Measurements from ENCODE around the gene EIPR1.

DNA sequence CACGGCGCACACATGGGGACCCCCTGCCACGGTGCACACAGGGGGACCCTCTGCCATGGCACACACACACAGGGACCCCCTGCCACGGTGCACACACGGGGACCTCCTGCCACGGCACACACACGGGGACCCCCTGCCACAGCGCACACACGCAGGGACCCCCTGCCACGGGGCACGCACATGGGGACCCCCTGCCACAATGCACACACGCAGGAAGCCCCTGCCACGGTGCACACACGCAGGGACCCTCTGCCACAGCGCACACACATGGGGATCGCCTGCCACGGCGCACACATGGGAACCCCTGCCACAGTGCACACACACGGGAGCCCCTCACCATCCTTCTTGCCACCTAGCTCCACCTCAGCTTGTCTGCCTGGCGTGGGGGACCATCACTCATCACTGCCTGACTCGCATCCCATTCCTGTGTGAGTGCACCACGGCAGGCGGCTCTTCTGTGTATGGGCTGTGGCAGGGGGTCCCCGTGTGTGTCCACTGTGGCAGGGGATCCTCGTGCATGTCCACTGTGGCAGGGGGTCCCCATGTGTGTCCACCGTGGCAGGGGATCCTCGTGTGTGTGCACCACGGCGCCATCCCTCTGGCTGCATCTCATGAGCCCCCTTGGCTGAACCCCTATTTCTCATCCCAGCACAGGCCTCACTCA is 206.7 kb downstream of the EIPR1 start:
- TF ChIP-seq, protein P1, sequence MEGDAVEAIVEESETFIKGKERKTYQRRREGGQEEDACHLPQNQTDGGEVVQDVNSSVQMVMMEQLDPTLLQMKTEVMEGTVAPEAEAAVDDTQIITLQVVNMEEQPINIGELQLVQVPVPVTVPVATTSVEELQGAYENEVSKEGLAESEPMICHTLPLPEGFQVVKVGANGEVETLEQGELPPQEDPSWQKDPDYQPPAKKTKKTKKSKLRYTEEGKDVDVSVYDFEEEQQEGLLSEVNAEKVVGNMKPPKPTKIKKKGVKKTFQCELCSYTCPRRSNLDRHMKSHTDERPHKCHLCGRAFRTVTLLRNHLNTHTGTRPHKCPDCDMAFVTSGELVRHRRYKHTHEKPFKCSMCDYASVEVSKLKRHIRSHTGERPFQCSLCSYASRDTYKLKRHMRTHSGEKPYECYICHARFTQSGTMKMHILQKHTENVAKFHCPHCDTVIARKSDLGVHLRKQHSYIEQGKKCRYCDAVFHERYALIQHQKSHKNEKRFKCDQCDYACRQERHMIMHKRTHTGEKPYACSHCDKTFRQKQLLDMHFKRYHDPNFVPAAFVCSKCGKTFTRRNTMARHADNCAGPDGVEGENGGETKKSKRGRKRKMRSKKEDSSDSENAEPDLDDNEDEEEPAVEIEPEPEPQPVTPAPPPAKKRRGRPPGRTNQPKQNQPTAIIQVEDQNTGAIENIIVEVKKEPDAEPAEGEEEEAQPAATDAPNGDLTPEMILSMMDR (conservative IDR thresholded peaks at IDR 0.05 in 1 of 2, IDR thresholded peaks at IDR 0.05 in 1 of 2; ENCODE audit: low read depth in 1 of 2, low read length in 2 of 2), result no peak
- TF ChIP-seq EZH2 (IDR thresholded peaks at IDR 0.05; ENCODE audit: low read length, missing control alignments), result no peak
